ENCODE data around the gene DROSHA. TPM values are rescaled to one million over a fixed set of nuclear protein-coding genes. Genes with fewer than 3 reads are reported as not detected.

The DROSHA gene
- total and polyA plus RNA-seq, 2 experiments from 2014 or later = 27.7 to 42.1 TPM

GRCh38 chr5:31523041-31523440 lies 8.9 kb downstream of the DROSHA start:
- H3K36me3 ChIP-seq = peaks cover 31% of the 10 kb centered on the region
- H3K9me3 ChIP-seq (ENCODE audit: low read depth) = no peaks in the 10 kb centered on the region
- TF ChIP-seq, protein P1, sequence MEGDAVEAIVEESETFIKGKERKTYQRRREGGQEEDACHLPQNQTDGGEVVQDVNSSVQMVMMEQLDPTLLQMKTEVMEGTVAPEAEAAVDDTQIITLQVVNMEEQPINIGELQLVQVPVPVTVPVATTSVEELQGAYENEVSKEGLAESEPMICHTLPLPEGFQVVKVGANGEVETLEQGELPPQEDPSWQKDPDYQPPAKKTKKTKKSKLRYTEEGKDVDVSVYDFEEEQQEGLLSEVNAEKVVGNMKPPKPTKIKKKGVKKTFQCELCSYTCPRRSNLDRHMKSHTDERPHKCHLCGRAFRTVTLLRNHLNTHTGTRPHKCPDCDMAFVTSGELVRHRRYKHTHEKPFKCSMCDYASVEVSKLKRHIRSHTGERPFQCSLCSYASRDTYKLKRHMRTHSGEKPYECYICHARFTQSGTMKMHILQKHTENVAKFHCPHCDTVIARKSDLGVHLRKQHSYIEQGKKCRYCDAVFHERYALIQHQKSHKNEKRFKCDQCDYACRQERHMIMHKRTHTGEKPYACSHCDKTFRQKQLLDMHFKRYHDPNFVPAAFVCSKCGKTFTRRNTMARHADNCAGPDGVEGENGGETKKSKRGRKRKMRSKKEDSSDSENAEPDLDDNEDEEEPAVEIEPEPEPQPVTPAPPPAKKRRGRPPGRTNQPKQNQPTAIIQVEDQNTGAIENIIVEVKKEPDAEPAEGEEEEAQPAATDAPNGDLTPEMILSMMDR (IDR thresholded peaks at IDR 0.05; ENCODE audit: low read depth, low read length) = no peak
- H3K4me3 ChIP-seq = no peak overlapping the region
- no peak for DNase-seq (ENCODE audit: low read depth in 1 of 2, low spot score in 1 of 2)
- no peaks in the 10 kb centered on the region for H3K27me3 ChIP-seq
- H3K27ac ChIP-seq = no peak overlapping the region
- H3K4me1 ChIP-seq (ENCODE audit: low read depth) = no peaks in the 10 kb centered on the region

DNA sequence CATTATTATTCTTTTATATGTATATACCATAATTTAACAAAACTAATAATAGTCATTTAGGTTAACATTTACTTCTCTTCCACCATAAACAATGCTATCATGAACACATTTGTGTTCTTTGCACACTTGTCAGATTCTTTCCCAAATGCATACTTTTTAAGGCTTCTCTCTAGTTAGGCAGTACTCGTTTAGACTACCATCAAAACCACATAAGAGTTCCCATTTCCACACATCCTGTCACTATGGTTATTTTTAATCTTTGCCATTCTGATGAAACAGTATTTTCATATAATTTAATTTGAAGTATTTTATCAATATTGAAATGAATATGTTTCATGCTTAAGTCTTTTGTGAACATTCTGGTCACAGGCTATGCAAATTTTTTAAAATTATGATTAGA lies 15.1 kb downstream of the DROSHA start:
- no peaks in the 10 kb centered on the region for H3K27me3 ChIP-seq
- H3K36me3 ChIP-seq = peaks cover 24% of the 10 kb centered on the region
- H3K27ac ChIP-seq = no peak overlapping the region
- no peaks in the 10 kb centered on the region for H3K4me1 ChIP-seq (ENCODE audit: low read depth)
- TF ChIP-seq, protein P1 (IDR thresholded peaks at IDR 0.05; ENCODE audit: low read depth, low read length) = no peak
- no peak overlapping the region for H3K4me3 ChIP-seq
- H3K9me3 ChIP-seq (ENCODE audit: low read depth) = no peaks in the 10 kb centered on the region
- DNase-seq (ENCODE audit: low read depth in 1 of 2, low spot score in 1 of 2) = no peak

GRCh38 chr5:31511305-31511704 lies 20.6 kb downstream of the DROSHA start:
- no peak for DNase-seq (ENCODE audit: low read depth in 1 of 2, low spot score in 1 of 2)
- no peaks in the 10 kb centered on the region for H3K4me1 ChIP-seq (ENCODE audit: low read depth)
- H3K4me3 ChIP-seq = no peak overlapping the region
- TF ChIP-seq, protein P1 (IDR thresholded peaks at IDR 0.05; ENCODE audit: low read depth, low read length) = no peak
- H3K27ac ChIP-seq = no peak overlapping the region
- H3K9me3 ChIP-seq (ENCODE audit: low read depth) = no peaks in the 10 kb centered on the region
- peaks cover 49% of the 10 kb centered on the region for H3K36me3 ChIP-seq
- H3K27me3 ChIP-seq = no peaks in the 10 kb centered on the region

DNA sequence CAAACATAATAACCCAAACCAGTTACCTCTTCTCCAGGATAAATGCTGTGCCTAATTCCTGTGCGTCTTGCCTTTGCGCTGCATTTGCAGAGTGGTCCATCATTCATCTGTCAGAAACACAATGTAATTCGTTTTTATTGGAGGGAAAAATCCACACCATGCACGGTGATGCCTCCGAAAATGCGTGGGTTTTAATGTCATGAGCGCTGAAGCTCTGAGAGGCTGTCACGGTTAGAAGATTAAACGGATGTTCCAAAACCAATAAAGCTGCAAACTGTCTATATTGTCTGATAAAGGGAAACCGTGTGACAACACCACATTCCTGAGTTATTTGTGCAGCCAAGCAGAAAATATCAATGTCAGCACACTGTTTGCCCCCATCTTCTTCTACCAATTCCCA lies 27.4 kb downstream of the DROSHA start:
- DNase-seq (ENCODE audit: low read depth in 1 of 2, low spot score in 1 of 2) = no peak
- TF ChIP-seq, protein P1 (IDR thresholded peaks at IDR 0.05; ENCODE audit: low read depth, low read length) = no peak
- Histone ChIP-seq H3K27me3 (no peaks in the 10 kb centered on the region), H3K4me3 (no peak overlapping the region), H3K9me3 (ENCODE audit: low read depth) (no peaks in the 10 kb centered on the region), H3K36me3 (peaks cover 40% of the 10 kb centered on the region), H3K27ac (no peak overlapping the region), H3K4me1 (ENCODE audit: low read depth) (no peaks in the 10 kb centered on the region)

DNA sequence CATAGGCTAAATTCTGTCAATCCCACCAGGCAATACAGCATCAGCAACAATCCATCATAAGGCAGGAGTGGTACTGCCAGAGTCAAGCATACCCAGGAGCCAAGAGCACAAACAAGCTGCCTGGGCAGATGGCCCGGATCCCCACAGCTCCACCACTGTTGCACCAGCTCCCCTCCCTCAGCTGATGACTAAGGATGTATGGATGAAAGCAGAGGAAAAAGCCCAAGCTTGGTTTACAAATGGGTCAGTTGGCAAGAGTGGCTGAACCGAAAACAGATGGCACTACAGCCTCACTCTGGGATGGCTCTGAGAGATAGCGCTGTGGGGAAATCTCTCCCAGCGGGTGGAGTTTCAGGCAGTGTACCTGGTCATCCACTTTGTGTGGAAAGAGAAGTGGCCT lies 29.4 kb downstream of the DROSHA start:
- H3K4me1 ChIP-seq (ENCODE audit: low read depth) = no peaks in the 10 kb centered on the region
- TF ChIP-seq, protein P1 (IDR thresholded peaks at IDR 0.05; ENCODE audit: low read depth, low read length) = no peak
- no peaks in the 10 kb centered on the region for H3K9me3 ChIP-seq (ENCODE audit: low read depth)
- no peaks in the 10 kb centered on the region for H3K27me3 ChIP-seq
- no peak for DNase-seq (ENCODE audit: low read depth in 1 of 2, low spot score in 1 of 2)
- H3K36me3 ChIP-seq = peaks cover 40% of the 10 kb centered on the region
- no peak overlapping the region for H3K27ac ChIP-seq
- no peak overlapping the region for H3K4me3 ChIP-seq

GRCh38 chr5:31500256-31500655 lies 31.6 kb downstream of the DROSHA start:
- Histone ChIP-seq H3K27me3 (no peaks in the 10 kb centered on the region), H3K36me3 (peaks cover 39% of the 10 kb centered on the region), H3K4me1 (ENCODE audit: low read depth) (no peaks in the 10 kb centered on the region), H3K4me3 (no peak overlapping the region), H3K9me3 (ENCODE audit: low read depth) (no peaks in the 10 kb centered on the region), H3K27ac (no peak overlapping the region)
- TF ChIP-seq, protein P1 (IDR thresholded peaks at IDR 0.05; ENCODE audit: low read depth, low read length) = no peak
- DNase-seq (ENCODE audit: low read depth in 1 of 2, low spot score in 1 of 2) = no peak
